Tibial nerve (tissue), 4 donors: ENCODE measurements around the gene C12orf43.
"Not testable (repeated sequence)": the region's sequence is repeated elsewhere in the genome, so short reads cannot be mapped to it uniquely, and the experiment has no call there.

Experiments used
- EP300 ChIP-seq, 2 donors: sonication (generic); formaldehyde crosslinking; IDR thresholded peaks; one replicate each; pipeline ENCODE4 v1.6.1; 2017; ENCODE audit warnings: antibody characterized with exemption in 2 of 2, mild to moderate bottlenecking in 1 of 2
- POLR2A ChIP-seq, 2 donors: fragments of 450-650 bp; IDR thresholded peaks; one replicate each; pipeline ENCODE4 v1.6.1; 2017; ENCODE audit warnings: antibody characterized with exemption in 2 of 2, mild to moderate bottlenecking in 2 of 2, moderate library complexity in 2 of 2
- TF ChIP-seq, protein P1 (sequence below), 5 experiments: fragments of 200-600 bp in 3 of 5; fragments of 450-650 bp in 2 of 5; sonication (generic) in 3 of 5; IDR thresholded peaks; one replicate each; pipeline ENCODE4 v1.5.1; 2016 to 2019; ENCODE audit warnings: antibody characterized with exemption in 5 of 5, mild to moderate bottlenecking in 3 of 5, moderate library complexity in 2 of 5

GRCh38 chr12:121047400-121047799 is 31.1 kb upstream of the C12orf43 start:
- TF ChIP-seq, protein P1, sequence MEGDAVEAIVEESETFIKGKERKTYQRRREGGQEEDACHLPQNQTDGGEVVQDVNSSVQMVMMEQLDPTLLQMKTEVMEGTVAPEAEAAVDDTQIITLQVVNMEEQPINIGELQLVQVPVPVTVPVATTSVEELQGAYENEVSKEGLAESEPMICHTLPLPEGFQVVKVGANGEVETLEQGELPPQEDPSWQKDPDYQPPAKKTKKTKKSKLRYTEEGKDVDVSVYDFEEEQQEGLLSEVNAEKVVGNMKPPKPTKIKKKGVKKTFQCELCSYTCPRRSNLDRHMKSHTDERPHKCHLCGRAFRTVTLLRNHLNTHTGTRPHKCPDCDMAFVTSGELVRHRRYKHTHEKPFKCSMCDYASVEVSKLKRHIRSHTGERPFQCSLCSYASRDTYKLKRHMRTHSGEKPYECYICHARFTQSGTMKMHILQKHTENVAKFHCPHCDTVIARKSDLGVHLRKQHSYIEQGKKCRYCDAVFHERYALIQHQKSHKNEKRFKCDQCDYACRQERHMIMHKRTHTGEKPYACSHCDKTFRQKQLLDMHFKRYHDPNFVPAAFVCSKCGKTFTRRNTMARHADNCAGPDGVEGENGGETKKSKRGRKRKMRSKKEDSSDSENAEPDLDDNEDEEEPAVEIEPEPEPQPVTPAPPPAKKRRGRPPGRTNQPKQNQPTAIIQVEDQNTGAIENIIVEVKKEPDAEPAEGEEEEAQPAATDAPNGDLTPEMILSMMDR (IDR thresholded peaks at IDR 0.05) = not testable (repeated sequence)
- not testable (repeated sequence) for TF ChIP-seq EP300, POLR2A (IDR thresholded peaks at IDR 0.05)
